A549 treated with RU486 at 1 μM for 4 hours (cell line): ENCODE data around the gene RACK1. TPM values are rescaled to one million over a fixed set of nuclear protein-coding genes. Genes with fewer than 3 reads are reported as not detected.

ENCODE experiments used
- total RNA-seq: library from RNA; stranded (reverse); fragments of 200-300 nt; extraction: Qiagen RNA extraction; gene quantifications from 5 replicates; pipeline ENCODE4 v1.2.3, GENCODE V29; 2022; ENCODE audit warnings: low read depth

The RACK1 gene
- total RNA-seq: 3,233 to 3,638 TPM (median 3,282 TPM) in 5 replicates

DNA sequence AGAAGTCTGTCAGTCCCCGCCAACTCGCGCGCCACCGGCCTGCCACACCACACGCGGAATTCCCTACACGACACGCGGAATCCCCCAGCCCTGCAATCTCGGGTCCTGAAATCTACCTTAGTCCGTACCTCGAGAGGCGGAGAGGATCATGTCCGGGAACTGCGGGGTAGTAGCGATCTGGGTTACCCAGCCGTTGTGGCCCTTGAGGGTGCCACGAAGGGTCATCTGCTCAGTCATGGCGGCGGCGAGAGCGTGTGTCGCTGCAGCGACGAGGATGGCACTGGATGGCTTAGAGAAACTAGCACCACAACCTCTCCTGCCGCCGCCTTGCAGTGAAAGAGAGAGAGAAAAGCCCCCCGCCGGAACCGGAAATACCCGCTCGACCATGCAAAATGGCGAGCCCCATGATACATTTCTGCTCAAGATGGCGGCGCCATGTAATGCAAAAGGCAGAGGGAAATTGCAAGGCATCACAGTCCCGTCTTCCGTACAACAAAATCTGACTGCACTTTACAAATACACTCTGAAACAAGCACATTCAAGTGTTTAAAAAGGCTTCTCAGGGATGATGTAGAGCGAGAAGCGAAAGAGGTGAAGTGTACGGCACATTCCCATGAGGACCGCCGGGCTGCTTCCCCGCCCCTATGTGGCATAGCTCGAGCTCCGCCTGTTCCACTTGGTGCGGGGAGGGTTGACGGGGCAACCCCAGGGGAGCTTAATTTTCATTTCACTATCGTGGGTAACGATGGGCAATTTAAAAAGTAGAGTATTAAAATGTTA lies at the start of gene RACK1:
Gene RACK1 (minus strand): TSS at position 343 of the 780 bp plus-strand sequence. CDS start 106 bp downstream, at position 237.

DNA sequence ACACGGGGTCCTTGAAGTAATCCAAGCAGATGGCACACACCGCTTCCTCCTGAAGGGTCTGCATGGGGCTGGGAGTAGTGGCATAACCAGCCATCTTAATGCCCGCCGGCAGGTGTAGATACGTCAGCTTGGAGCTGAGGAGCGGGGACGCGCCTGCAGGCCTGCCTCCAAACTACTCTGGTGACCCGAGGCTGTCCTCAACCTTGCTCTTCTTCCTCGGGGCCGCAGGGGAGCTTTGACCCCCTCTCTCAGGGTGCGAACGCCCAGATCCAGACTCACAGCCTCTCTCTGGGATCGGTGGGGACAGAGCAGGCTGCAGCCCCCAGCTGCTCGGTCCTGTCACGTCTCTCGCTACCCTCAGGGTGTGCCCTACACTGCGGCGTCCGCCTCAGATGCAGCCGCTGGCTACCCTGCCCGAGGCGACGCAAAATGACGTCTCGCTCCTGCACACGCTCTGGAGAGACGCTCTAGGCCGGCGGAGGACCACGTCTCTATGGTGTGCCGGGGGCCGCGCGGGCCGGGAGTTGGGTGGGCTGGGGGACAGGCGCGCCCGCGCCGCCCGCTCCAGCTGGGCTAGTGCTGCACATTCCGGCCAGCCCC lies 17.1 kb upstream of the RACK1 start, which contains the start of gene TRIM52:
Gene TRIM52 (minus strand): TSS at position 424 of the 600 bp plus-strand sequence. CDS start 330 bp downstream, at position 94.

DNA sequence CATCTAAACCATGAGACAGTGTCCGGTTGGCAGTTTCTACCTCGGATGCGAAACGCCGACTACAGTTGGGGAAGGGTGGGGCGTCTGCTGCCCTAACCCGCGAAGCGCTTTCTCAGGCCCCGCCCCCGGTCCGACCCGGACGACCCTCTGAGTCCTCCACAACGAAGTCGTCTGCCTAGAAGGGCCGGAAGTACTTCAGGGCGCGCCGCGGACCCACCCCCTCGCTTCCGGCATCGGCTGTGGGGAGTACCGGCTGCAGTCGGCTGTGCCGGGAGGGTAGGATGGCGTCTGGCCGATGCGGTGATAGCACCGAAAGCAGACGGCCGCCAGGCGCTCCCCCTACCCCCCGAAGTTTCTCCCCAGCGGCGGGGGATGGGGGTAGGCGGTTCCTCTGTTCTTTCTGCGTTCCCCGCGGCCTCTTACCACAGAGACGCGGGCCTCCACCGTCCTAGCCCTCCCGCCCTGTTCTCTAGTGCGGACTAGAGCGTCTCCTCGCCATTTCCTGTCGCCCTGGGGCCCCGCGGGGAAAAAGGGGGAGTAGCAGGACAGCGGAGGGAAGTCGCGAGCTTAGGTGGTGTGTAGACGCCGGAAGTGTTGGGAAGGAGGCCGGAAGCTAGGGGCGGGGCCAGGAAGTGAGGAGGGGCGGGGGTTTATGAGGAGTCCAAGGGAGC lies 20.5 kb downstream of the RACK1 start, which contains the start of gene TRIM41:
Gene TRIM41 (plus strand): TSS at position 224 of the 671 bp plus-strand sequence. CDS start 719 bp downstream, outside the sequence.

DNA sequence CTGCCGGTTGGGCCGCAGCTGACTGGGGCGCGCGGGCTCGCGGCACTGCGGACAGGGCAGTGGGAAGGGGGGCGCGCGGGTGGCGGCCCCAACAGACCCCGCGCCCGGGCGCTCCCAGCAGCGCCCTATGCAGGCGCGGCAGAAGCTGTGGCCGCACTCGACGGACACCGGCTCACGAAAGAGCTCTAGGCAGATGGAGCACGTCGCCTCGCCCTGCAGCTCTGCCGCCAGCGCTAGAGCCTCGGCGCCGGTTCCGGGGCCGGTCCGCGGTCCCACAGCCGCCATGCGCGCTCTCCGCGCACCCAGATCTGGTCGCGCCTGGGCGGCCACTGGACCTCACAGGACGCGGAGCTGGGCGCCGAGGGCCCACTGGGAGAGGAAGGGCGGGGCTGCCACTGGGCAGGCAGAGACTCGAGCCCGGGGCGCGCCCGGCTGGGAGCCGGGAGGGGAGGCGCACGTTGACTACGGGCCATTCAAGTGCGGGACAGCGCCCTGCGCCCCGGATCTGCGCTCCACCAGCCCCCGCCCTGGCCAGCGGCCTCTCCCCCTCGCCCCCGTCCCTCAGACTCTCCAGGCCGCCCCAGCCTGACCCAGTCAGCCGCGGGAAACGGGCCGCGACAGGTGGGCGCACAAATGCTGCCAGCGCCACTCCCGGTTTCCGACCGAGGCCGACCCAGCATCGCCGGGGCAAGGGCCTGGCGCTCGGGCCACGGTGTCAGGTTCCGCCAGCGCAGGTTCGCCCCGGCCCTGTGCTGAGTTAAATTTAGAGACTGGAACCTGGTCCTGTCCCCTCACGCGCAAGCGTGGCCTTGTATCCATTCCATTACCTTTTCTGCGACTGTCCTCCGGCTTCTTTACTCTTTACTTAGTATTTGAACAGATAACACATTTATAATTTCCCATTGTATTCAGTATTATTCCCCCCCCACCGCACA lies 38.6 kb downstream of the RACK1 start, which contains the start of gene TRIM7:
Gene TRIM7 (minus strand): TSS at position 371 of the 935 bp plus-strand sequence. CDS start 86 bp downstream, at position 285.

Other genes with a start within 250 kb of the RACK1 start
- 0.57 to 1.3 TPM (median 0.74 TPM) in 5 replicates for gene BTNL9, start 203.6 kb downstream of the RACK1 start, total RNA-seq
- gene OR2V1, start 112.7 kb downstream of the RACK1 start, total RNA-seq: not detected in 5 replicates
- not detected in 5 replicates for gene OR2V2, start 96.3 kb downstream of the RACK1 start, total RNA-seq
- gene TRIM7, start 38.7 kb downstream of the RACK1 start, total RNA-seq: 29.4 to 45.2 TPM (median 39.9 TPM) in 5 replicates
- gene TRIM41, start 20.6 kb downstream of the RACK1 start, total RNA-seq: 19.8 to 29.7 TPM (median 27.7 TPM) in 5 replicates
- 4.9 to 7.4 TPM (median 6.4 TPM) in 5 replicates for gene TRIM52, start 17.2 kb upstream of the RACK1 start, total RNA-seq
- gene OR4F3, start 123.4 kb upstream of the RACK1 start, total RNA-seq: not detected in 5 replicates